Stimulated activated CD8-positive, alpha-beta memory T cell treated with anti-CD3 and anti-CD28 coated beads, Interleukin-7, amount 100 ng/mL, for 24 hours (primary cell): ENCODE measurements around the gene STARD7.
"Not testable (repeated sequence)": the region's sequence is repeated elsewhere in the genome, so short reads cannot be mapped to it uniquely, and the experiment has no call there.

Experiments
- DNase-seq: peaks from one replicate; pipeline ENCODE4 v3.0.0-alpha.2; 2020; ENCODE audit warnings: low read depth

The STARD7 gene

DNA sequence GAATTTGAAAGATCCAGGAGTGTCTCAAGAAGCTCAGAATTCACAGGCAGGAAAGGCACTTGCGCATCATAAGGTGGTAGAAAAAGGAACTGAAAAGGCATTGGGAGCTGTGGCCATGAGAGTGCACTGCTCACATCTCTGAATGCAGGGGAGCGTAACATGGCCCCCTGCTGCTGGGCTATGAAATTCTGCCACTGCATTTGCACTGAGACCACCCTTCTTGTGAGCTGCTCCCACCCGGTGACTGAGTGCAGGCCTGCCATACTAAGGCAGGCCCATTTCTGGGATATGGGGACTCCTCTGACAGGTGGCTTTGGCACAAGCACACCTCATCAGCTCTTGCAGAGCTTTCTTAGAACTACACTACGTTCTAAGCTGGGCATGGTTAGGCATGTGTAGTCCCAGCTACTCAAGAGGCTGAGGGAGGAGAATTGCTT, 25.3 kb upstream of the STARD7 start:
- no peak for DNase-seq

- no peak for DNase-seq
Observed at GRCh38 chr2:96233436-96233835, 24.8 kb upstream of the STARD7 start.

DNA sequence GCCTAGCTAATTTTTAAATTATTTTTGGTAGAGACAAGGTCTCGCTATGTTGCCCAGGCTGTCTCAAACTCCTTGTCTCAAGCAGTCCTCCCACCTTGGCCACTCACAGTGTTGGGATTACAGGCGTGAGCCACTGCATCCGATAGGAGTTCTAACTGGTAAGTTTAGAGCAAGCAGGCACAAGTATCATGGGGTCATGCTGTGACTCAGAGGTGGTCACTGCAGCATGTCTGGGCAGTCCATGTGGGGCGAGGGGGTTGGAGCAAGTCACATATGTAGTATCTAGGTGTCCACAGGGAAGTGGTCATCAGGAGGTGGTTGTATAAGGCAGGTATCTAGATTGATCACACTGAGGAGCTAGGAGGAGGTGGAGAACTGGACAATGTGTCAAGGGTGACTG, 22.7 kb upstream of the STARD7 start:
- DNase-seq: no peak

GRCh38 chr2:96225016-96225533, 16.4 kb upstream of the STARD7 start:
- no peak for DNase-seq

DNA sequence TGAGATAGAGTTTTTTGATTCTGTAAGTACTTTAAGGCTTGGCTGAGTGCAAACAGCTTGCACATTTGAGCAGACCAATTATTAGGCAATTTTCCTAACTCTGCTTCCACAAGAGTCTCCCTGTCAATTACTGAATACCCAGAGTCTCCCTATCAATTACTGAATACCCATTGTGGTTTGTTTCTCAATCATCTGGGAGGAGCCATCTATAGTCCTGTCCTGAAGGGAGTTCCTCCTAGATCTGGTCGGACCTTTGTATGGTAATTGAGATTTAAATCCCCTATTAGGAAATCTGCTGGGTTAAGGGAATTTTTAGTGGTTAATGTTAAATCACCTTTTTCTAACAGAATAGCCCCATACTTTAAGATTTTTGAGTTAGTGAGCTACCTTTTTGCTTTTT, 12.5 kb upstream of the STARD7 start:
- DNase-seq: not testable (repeated sequence)

GRCh38 chr2:96219959-96220358, 11.3 kb upstream of the STARD7 start:
- not testable (repeated sequence) for DNase-seq

- no peak for DNase-seq
Observed at GRCh38 chr2:96218508-96219131, 10.0 kb upstream of the STARD7 start.

DNA sequence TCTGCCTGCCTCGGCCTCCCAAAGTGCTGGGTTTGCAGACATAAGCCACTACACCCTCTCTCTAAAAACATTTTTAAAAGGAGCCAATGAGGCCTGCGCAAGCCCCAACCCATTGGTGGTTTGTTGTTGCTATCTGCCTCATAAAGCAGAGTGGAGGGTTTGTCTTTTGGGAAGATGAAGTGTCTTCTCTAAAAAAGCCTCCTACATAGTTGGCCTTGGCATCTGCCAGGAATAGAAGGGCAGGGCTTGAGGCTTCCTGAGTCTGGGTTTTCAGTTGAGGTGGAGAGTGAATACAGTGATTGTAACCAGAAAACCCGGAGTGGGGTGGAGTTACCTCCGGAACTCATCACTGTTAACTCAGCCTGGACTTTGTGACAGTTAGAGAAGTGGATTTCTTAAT, 5.9 kb upstream of the STARD7 start:
- no peak for DNase-seq

GRCh38 chr2:96213379-96213778, 4.8 kb upstream of the STARD7 start:
- DNase-seq: no peak

- DNase-seq: no peak
Observed at GRCh38 chr2:96212339-96212738, 3.7 kb upstream of the STARD7 start.

DNA sequence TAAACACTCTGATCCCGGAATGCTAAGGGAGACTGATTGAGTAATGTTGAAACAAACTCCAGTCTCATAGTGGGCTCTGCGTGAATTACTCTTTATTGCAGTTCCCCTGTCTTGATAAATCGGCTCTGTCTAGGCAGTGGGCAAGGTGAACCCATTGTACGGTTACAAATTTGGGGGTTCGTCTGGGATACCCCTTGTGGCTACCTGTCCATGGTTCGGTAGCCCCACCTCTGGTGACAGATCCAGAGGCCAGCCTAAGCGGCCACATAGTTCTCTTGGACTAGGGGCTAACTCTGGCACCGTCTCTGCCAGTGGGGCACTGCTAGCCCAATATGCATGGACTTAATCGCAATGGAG, 1.1 kb upstream of the STARD7 start:
- no peak for DNase-seq

GRCh38 chr2:96209011-96209728, 543 bp upstream of the STARD7 start:
- no peak for DNase-seq

DNA sequence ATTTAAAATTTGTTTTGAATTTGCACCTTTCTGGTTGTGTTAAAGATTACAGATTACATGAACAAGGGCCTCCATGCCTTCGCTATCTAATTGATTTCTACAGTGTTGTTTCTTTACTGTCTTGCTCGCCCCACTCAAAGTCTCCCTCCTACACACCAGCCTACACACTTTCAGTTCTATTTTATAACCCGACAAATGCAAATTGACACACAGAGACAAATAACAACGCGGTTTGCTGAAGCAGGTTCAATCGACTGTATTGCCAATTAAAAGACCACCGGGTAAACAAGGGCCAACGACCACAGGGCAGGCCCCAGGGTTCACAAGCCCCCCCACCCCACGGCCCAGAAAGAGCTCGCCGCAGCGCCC, 869 bp downstream of the STARD7 start:
- no peak for DNase-seq

- DNase-seq: no peak
Observed at GRCh38 chr2:96207073-96207773, 1.4 kb downstream of the STARD7 start.

- no peak for DNase-seq
Observed at GRCh38 chr2:96205888-96206287, 2.7 kb downstream of the STARD7 start.

GRCh38 chr2:96204836-96205624, 3.6 kb downstream of the STARD7 start:
- no peak for DNase-seq

DNA sequence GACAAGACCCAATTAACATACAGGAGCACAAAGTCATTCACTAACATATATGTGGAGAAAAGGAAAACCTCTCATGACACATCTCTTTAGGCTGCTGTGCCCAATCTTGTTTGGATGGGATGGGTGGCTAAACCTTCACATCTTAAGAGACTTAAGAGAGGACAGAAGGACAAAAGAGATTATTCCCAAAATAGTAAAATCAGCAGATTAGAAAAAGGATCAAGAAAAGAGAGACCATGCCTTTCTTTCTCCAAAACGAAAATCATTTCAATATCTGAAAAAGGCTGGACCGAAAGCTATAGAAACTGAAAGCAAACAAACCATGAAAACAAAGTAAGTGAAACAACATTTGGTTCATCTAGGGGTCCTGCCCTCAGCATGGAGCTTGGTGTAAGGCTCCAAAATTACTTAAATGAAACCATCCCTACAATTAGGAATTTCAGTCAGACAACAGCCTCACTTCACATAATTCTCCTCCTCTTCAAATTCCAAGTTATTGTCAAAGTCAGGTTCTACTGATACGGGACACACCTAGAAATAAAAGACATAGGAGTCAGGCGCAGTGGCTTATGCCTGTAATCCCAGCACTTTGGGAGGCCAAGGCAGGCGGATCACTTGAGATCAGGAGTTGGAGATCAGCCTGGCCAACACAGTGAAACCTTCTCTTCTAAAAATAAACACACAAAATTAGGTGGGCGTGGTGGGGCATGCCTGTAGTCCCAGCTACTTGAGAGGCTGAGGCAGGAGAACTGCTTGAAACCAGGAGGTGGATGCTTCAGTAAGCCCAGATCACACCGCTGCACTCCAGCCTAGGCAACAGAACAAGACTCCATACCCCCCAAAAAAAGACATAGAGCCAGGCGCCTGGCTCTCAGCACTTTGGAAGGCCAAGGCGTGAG, 5.2 kb downstream of the STARD7 start:
- no peak for DNase-seq

GRCh38 chr2:96202152-96202854, 6.3 kb downstream of the STARD7 start:
- DNase-seq: no peak

GRCh38 chr2:96201338-96201737, 7.3 kb downstream of the STARD7 start:
- no peak for DNase-seq

DNA sequence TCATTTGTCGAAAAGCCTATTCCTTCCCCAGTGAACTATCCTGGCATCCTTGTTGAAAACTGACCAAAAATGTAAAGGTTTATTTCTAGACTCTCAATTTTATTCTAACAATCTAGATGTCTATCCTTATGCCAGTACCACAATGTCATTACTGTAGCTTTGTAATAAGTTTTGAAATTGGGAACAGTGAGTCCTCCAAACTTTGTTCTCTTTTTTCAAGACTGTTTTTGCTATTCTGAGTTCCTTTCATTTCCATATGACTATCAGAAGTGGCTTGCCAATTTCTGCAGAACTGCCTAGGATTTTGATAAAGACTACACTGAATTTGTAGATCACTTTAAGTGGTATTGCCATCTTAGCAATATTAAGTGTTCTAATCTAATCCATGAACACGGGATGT, 9.7 kb downstream of the STARD7 start:
- DNase-seq: no peak
